ENCODE measurements around the gene CENPM.
A peak's percentile ranks its signal among the peaks of the same experiment; 100 is the strongest.

Gene CENPM

GRCh38 chr22:41966607-41967240 lies 19.8 kb upstream of the CENPM start:
- peak; percentile 89 for DNase-seq (ENCODE audit: low read depth)
- H3K4me3 ChIP-seq (ENCODE audit: low read depth, low read length) = no peak overlapping the region
- peak; percentile 51 for TF ChIP-seq CTCF (IDR thresholded peaks at IDR 0.05; ENCODE audit: insufficient read depth, low read depth, low read length, missing control alignments)

- TF ChIP-seq CTCF (IDR thresholded peaks at IDR 0.05; ENCODE audit: insufficient read depth, low read depth, low read length, missing control alignments) = no peak
- no peak for DNase-seq (ENCODE audit: low read depth)
- H3K4me3 ChIP-seq (ENCODE audit: low read depth, low read length) = no peak overlapping the region
Measured at GRCh38 chr22:41966225-41966606, 19.3 kb upstream of the CENPM start.

GRCh38 chr22:41964112-41964491 lies 17.1 kb upstream of the CENPM start:
- TF ChIP-seq CTCF (IDR thresholded peaks at IDR 0.05; ENCODE audit: insufficient read depth, low read depth, low read length, missing control alignments) = no peak
- no peak for DNase-seq (ENCODE audit: low read depth)
- no peak overlapping the region for H3K4me3 ChIP-seq (ENCODE audit: low read depth, low read length)

- no peak for DNase-seq (ENCODE audit: low read depth)
- no peak overlapping the region for H3K4me3 ChIP-seq (ENCODE audit: low read depth, low read length)
- TF ChIP-seq CTCF (IDR thresholded peaks at IDR 0.05; ENCODE audit: insufficient read depth, low read depth, low read length, missing control alignments) = no peak
Measured at GRCh38 chr22:41963453-41964111, 16.6 kb upstream of the CENPM start.

GRCh38 chr22:41957941-41958556 lies 11.1 kb upstream of the CENPM start:
- no peak for TF ChIP-seq CTCF (IDR thresholded peaks at IDR 0.05; ENCODE audit: insufficient read depth, low read depth, low read length, missing control alignments)
- no peak for DNase-seq (ENCODE audit: low read depth)
- no peak overlapping the region for H3K4me3 ChIP-seq (ENCODE audit: low read depth, low read length)

GRCh38 chr22:41952713-41953112 lies 5.8 kb upstream of the CENPM start:
- TF ChIP-seq CTCF (IDR thresholded peaks at IDR 0.05; ENCODE audit: insufficient read depth, low read depth, low read length, missing control alignments) = no peak
- DNase-seq (ENCODE audit: low read depth) = no peak
- no peak overlapping the region for H3K4me3 ChIP-seq (ENCODE audit: low read depth, low read length)
